Vagina (tissue), 2 donors: ENCODE results near the gene COL12A1.

Experiments used
- CTCF ChIP-seq, 3 experiments: fragments of 450-650 bp in 2 of 3; fragments of 200-600 bp in 1 of 3; sonication (generic) in 1 of 3; IDR thresholded peaks; one replicate each; pipeline ENCODE4 v1.5.1; 2017 to 2019; ENCODE audit warnings: antibody characterized with exemption in 3 of 3, mild to moderate bottlenecking in 2 of 3, moderate library complexity in 2 of 3
- POLR2A ChIP-seq, 2 donors: fragments of 450-650 bp; IDR thresholded peaks; one replicate each; pipeline ENCODE4 v1.6.1; 2017; ENCODE audit warnings: antibody characterized with exemption in 2 of 2, mild to moderate bottlenecking in 2 of 2, moderate library complexity in 2 of 2
- POLR2AphosphoS5 ChIP-seq, 2 donors: sonication (generic); formaldehyde crosslinking; IDR thresholded peaks; one replicate each; pipeline ENCODE4 v1.9.0; 2017; ENCODE audit warnings: antibody characterized with exemption in 2 of 2, mild to moderate bottlenecking in 2 of 2, low read depth in 1 of 2; ENCODE audit not compliant: insufficient read depth in 1 of 2

- TF ChIP-seq POLR2AphosphoS5 (IDR thresholded peaks at IDR 0.05; ENCODE audit: insufficient read depth in 1 of 2, low read depth in 1 of 2): no peak
- no peak for TF ChIP-seq CTCF (IDR thresholded peaks at IDR 0.05)
- no peak for TF ChIP-seq POLR2A (IDR thresholded peaks at IDR 0.05)
Observed at GRCh38 chr6:75089921-75090320, 115.9 kb downstream of the COL12A1 start.
